Right atrium auricular region (tissue), 2 donors: ENCODE results near the gene ZNF484. TPM values are rescaled to one million over a fixed set of nuclear protein-coding genes. Genes with fewer than 3 reads are reported as not detected.
A peak's percentile ranks its signal among the peaks of the same experiment; 100 is the strongest.
"Not testable (repeated sequence)": the region's sequence is repeated elsewhere in the genome, so short reads cannot be mapped to it uniquely, and the experiment has no call there.

Source experiments
- DNase-seq: peaks from one replicate; pipeline ENCODE4 v3.0.0-alpha.2; 2019; ENCODE audit warnings: low spot score
- H3K27ac ChIP-seq, 2 donors: fragments of 200-600 bp; sonication (generic); 1 replicate in 1 of 2; 2 replicates in 1 of 2; pipeline ENCODE4 v1.5.1; 2016 to 2019
- H3K27me3 ChIP-seq, 2 donors: fragments of 200-600 bp; sonication (generic); one replicate each; pipeline versions ENCODE4 v1.5.1 to v1.6.0; 2017 to 2019
- H3K36me3 ChIP-seq: fragments of 200-600 bp; sonication (generic); one replicate; pipeline ENCODE4 v1.5.1; 2016
- H3K4me1 ChIP-seq, 2 donors: fragments of 200-600 bp; sonication (generic); one replicate each; pipeline versions ENCODE4 v1.5.1 to v1.6.0; 2017 to 2019
- H3K4me3 ChIP-seq, 2 donors: fragments of 200-600 bp; sonication (generic); 1 replicate in 1 of 2; 2 replicates in 1 of 2; pipeline ENCODE4 v1.5.1; 2017 to 2019; ENCODE audit warnings: mild to moderate bottlenecking in 1 of 2, moderate library complexity in 1 of 2
- H3K9me3 ChIP-seq, 2 donors: fragments of 200-600 bp; sonication (generic); one replicate each; pipeline ENCODE4 v1.5.1; 2019
- CTCF ChIP-seq, 2 donors: fragments of 200-600 bp; sonication (generic); IDR thresholded peaks; one replicate each; pipeline ENCODE4 v1.5.1; 2019; ENCODE audit warnings: antibody characterized with exemption in 2 of 2
- total RNA-seq, 2 donors: library from RNA; depleted of rRNA; stranded (reverse); fragments of >200 nt; gene quantifications; one replicate each; pipeline ENCODE4 v1.1.0, GENCODE V29; 2016

The ZNF484 gene
- total RNA-seq = 1 to 10 TPM; 6.6 to 7.0 TPM

GRCh38 chr9:92877531-92878430 is at the start of gene ZNF484:
Gene ZNF484 (minus strand): TSS chr9:92878038. CDS start chr9:92875029, 3,009 bp downstream.
- Histone ChIP-seq H3K27ac (peak within 1 kb of the TSS; percentile 74 to 83), H3K4me3 (peak within 1 kb of the TSS; percentile 58 to 70), H3K9me3 (no peaks in the 10 kb centered on the region), H3K4me1 (peaks cover 0 to 11% of the 10 kb centered on the region in 2 donors), H3K27me3 (no peaks in the 10 kb centered on the region), H3K36me3 (no peaks in the 10 kb centered on the region)
- no peak for TF ChIP-seq CTCF (IDR thresholded peaks at IDR 0.05)
- peak; percentile 98 for DNase-seq

GRCh38 chr9:92920437-92920836 is 42.6 kb upstream of the ZNF484 start:
- H3K27me3 ChIP-seq = no peaks in the 10 kb centered on the region
- no peak for TF ChIP-seq CTCF (IDR thresholded peaks at IDR 0.05)
- H3K27ac ChIP-seq = no peak overlapping the region
- no peak for DNase-seq
- no peaks in the 10 kb centered on the region for H3K9me3 ChIP-seq
- no peak overlapping the region for H3K4me3 ChIP-seq
- H3K4me1 ChIP-seq = no peaks in the 10 kb centered on the region
- no peaks in the 10 kb centered on the region for H3K36me3 ChIP-seq

GRCh38 chr9:92917176-92917800 is 39.5 kb upstream of the ZNF484 start:
- no peak overlapping the region for H3K27ac ChIP-seq
- no peak for DNase-seq
- H3K4me3 ChIP-seq = no peak overlapping the region
- no peaks in the 10 kb centered on the region for H3K27me3 ChIP-seq
- no peaks in the 10 kb centered on the region for H3K4me1 ChIP-seq
- no peaks in the 10 kb centered on the region for H3K36me3 ChIP-seq
- TF ChIP-seq CTCF (IDR thresholded peaks at IDR 0.05) = no peak
- no peaks in the 10 kb centered on the region for H3K9me3 ChIP-seq

GRCh38 chr9:92911511-92912475 is 34.0 kb upstream of the ZNF484 start:
- Histone ChIP-seq H3K27ac (no peak overlapping the region), H3K27me3 (no peaks in the 10 kb centered on the region)
- TF ChIP-seq CTCF (IDR thresholded peaks at IDR 0.05) = no peak

GRCh38 chr9:92905137-92905536 is 27.3 kb upstream of the ZNF484 start:
- H3K27ac ChIP-seq, DNase-seq, H3K4me1 ChIP-seq, H3K4me3 ChIP-seq, H3K36me3 ChIP-seq, H3K27me3 ChIP-seq, H3K9me3 ChIP-seq: not testable (repeated sequence)

More at GRCh38 chr9:92911511-92912475, 34.0 kb upstream of the ZNF484 start:
- Histone ChIP-seq H3K4me3 (no peak overlapping the region), H3K36me3 (no peaks in the 10 kb centered on the region), H3K4me1 (no peaks in the 10 kb centered on the region), H3K9me3 (no peaks in the 10 kb centered on the region)
- DNase-seq = no peak
